Measurements from ENCODE around the gene OGFOD3.
"Not testable (repeated sequence)": the region's sequence is repeated elsewhere in the genome, so short reads cannot be mapped to it uniquely, and the experiment has no call there.

Gene OGFOD3

DNA sequence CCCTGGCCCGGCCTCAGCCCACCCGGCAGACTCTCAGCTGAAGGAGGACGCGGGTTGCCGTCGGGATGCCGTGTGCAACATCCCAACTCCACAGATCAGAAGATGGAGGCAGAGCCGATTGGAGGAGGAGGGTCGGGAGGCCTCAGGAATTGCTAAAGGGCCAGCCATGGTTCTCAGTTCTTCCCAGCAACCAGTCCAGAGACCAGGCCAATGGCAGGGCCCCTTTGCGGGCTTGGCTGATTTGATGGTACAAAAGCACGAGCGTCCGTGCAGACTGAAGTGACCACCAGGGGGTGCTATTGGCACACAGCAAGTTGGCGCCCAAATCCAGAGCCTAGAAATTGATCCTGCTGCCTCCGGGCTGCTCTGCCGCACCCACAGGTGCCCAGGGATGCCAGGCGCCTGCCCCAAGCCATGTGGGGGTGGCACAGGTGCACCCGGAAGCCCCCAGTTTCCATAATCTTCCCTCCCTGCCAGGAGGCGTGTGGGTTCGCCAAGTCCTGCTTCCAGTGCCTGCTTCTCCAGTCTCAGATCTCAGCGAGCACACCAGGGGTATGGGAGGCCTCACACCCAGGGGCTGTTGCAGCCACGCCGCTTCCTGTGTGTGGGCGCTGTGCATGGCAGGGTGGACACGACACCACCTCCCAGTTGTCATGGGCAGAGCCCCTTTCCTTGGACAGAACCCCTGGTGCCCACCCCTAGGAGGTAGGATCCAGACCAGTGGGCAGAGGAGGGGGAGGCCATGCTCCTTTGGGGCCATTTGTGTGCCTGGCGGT is 66.5 kb downstream of the OGFOD3 start:
- peak; percentile 59 for DNase-seq (ENCODE audit: low read depth)

DNA sequence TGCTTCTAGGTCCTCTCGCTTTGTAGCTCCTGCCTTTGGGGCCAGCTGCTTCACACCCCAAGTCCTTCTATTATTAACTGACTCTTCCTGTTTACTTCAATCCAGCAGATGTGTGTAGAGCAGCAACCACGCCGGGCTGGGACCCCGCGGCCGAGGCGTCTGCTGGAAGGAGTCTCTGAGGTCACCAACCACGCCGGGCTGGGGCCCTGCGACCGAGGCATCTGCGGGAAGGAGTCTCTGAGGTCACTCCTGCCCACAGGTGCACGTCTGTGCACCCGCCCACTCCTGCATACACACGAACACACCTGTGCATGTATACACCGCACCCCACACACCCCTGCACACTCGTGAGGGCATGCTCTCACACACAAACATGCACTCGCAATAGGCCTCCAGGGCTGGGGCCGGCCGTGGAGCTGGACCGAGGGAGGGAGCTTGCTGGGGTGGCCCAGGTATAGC is 67.1 kb downstream of the OGFOD3 start:
- no peak for DNase-seq (ENCODE audit: low read depth)

DNA sequence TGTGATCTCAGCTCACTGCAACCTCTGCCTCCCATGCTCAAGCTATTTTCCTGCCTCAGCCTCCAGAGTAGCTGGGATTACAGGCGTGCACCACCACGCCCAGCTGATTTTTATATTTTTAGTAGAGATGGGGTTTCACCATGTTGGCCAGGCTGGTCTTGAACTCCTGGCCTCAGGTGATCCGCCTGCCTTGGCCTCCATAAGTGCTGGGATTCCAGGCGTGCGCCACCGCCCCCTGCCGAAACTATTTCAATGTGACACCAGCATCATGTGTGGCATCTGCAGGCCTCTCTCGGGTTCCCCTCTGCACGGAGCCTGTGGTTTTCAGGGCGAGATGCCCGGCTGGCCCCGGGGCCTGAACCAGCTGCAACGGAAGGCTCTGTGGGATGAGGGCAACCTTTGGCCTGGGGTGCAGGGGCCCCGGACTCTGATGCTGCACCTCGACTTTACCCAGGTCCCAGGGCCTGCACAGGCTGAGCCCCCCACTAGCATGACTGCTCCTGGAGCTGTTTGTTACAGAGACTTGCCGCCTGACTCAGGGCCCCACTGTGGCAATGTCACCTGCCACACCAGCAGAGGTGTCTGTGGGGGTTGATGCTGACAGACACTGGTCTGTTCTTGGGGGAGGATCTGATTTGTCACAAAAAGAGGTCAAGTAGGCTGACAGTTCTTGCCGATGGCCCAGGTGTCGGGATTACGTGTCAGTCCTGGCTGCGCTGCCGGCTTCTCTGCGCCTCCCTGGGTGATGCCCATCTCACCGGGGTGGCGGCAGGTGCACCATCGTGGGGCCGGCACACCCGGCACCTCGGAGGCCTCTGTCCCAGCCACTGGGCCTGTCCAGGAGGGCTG is 68.0 kb downstream of the OGFOD3 start:
- DNase-seq (ENCODE audit: low read depth): no peak

DNA sequence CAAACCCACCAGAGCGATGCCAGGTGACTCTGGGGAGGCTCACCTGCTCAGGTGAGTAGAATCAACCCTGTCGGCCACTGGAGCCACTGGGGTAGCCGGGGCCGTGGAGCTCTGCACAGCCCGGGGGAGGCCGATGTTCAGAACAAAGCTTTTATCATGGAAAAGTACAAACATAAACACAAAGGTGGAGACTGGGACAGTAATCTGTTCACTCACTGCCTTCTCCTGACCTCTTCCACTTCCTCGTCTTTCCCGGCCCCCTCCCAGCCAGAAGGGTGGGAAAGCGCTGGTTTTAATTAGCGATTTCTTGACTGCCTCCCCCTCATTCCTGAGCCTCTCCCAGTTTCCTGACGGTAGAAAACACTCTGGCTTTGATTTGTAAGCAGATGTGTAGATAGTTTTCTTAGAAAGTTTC is 69.1 kb downstream of the OGFOD3 start:
- DNase-seq (ENCODE audit: low read depth): peak; percentile 58

DNA sequence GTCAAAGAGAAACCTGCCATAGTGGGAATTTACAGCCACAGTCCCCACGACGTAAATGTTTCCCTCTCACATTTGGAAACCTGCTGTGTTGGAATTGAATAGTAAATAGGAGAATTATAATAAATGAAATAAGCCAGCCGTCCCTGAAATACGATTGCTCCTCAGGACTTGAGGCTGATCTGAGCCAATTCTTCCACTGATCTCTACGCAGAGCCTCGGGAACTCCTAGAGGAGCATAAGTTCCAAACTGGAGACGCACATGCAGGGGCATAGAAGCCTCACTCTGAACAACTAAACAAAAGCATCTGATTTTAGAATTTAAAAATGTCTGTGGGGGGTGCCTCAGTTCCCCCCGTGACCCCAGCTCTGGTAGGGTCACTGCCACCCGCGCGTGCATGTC is 69.5 kb downstream of the OGFOD3 start:
- no peak for DNase-seq (ENCODE audit: low read depth)

DNA sequence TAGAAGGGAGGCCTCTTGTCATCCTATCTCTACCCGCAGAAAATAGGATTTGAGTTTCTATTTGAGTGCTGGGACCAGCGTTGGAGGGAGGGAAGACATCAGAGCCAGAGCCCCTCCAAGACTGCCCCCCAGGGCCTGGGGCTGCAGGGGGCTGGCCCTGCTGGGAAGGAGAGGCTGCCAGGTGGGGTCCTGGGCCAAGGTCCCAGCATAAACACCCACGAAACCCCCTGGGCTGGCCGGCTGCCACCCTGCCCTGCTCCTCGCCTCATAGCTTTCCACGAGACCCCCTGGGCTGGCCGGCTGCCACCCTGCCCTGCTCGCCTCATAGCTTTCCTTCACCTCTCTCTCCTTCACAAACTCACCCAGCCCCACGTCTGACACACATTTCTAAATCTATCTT is 70.0 kb downstream of the OGFOD3 start:
- DNase-seq (ENCODE audit: low read depth): no peak

DNA sequence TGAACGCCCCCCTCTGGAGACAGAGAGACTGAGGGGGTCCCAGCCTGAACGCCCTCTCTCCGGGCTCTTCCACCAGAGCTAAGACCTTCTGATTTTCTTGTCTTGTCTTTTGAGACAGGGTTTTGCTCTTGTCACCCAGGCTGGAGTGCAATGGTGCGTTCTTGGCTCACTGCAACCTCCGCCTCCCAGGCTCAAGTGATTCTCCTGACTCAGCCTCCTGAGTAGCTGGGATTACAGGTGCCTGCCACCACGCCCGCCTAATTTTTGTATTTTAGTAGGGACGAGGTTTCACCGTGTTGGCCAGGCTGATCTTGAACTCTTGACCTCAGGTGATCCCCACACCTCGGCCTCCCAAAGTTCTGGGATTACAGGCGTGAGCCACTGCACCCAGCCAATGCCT is 70.4 kb downstream of the OGFOD3 start:
- not testable (repeated sequence) for DNase-seq (ENCODE audit: low read depth)

DNA sequence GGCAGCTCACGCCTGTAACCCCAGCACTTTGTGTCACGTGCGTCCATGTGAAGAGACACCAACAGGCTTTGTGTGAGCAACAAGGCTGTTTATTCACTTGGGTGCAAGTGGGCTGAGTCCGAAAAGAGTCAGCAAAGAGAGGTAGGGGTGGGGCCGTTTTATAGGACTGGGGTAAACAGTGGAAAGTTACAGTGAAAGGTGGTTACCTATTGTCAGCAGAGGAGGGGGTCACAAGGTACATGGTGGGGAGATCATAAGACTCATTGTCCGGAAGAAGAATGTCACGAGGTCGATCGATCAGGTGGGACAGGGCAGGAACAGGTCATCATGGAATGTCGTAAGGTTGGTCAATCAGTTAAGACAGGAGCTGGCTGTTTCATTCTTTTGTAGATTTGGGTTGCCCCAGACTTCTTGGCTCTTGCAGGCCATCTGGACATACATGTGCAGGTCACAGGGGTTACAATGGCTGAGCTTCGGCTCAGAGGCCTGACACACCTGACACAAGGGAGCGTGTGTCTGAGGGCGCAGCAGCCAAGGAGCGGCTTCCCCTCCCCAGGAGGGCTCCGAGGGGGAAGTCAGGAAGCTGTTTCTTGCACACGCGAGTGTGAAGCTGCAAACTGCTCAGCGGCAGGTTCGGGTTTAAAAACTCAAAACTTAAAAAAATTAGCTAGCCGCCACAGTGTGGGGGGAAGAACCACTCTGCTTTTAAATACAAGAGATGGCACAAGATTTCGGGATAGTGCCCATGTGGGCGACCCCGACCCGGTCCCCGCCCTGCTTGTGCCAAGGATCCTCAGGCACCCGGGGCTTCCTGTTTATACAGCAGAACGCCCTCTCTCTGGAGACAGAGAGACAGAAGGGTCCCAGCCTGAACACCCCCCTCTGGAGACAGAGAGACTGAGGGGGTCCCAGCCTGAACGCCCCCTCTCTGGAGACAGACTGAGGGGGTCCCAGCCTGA is 71.8 kb downstream of the OGFOD3 start:
- no peak for DNase-seq (ENCODE audit: low read depth)

DNA sequence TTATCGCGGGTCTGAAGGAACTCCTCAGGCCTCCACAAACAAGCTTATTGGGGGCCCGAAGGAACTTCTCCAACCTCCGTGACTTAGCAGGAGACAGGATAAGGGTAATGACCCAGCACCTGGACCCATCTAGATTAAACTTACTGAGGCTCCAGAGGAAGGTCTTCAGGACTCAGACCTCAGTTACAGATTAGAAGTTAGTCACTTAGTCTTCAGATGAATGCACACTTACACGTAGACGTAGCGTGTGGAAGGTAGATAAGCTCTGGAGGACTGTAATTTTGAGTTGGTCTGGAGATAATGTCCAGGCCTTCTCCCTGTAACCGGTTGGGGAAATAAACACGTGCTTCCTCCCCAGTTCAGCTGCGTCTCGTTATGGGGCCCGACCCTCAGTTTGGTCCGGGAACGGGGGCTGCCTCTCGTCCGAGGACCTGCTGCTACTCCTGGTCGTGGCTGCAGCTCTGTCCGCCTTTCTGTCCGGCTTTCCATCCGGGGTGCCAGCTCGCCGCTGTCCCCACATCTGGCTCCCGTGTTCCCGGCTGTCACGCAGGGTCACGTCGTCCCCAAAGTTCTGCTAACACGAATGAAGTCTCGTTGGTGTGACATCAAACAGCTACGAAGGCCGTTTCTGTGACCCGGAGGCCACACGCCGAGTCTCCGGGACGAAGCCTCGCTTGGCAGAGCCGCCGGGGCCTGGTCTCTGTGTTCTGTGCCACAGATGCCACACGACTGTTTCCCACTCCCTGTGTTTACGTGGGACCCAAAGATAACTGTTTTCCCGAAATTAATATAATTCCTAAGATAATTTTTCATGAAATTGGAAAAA is 73.0 kb downstream of the OGFOD3 start:
- no peak for DNase-seq (ENCODE audit: low read depth)

DNA sequence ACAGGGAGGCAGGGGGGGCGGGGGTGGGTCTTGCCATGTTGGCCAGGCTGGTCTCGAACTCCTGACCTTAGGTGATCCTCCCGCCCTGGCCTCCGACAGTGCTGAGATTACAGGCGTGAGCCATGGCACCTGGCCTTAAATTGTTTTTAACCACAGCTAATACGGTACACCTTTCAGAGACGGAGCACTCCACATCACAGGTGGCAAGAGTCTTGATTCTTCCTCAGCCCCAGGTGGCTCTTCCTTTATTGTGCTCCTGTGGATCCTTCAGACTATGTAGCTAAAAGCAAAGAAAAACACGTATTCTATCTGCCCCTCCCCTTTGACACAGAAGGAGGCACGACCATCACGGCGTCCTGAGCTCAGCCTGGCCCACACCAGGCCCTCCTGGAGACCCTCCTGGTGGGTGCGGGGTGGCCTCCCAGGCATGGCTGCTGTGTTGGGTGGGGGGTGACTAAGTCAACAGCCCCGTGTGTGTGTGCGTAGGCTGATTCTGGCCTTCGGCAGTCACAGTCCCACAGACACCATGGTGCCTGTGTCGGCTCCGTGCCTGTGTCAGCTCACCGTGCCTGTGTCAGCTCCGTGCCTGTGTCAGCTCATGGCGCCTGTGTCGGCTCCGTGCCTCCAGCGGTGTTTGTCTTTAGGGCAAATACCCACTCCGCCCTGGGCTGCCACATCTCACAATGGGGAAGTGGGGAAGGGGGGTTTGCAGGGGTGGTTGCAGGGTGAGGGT is 74.0 kb downstream of the OGFOD3 start:
- DNase-seq (ENCODE audit: low read depth): no peak

DNA sequence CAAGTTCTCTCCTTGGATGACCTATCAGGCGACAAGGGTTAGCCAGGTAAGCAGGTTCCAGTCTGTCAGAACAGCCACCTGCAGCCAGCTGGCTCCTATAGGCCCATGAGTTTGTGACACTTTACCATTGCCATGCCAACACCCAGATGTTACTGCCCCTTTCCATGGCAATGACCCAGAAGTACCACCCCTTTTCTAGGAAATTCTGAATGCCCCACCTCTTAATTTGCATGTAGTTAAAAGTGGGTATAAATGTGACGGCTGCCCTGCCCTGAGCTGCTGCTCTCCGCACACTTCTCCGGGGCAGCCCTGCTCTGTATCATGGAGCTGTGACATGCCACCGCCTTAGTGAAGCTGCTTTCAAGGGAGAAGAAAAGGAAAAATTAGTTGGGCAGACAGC is 74.8 kb downstream of the OGFOD3 start:
- no peak for DNase-seq (ENCODE audit: low read depth)

DNA sequence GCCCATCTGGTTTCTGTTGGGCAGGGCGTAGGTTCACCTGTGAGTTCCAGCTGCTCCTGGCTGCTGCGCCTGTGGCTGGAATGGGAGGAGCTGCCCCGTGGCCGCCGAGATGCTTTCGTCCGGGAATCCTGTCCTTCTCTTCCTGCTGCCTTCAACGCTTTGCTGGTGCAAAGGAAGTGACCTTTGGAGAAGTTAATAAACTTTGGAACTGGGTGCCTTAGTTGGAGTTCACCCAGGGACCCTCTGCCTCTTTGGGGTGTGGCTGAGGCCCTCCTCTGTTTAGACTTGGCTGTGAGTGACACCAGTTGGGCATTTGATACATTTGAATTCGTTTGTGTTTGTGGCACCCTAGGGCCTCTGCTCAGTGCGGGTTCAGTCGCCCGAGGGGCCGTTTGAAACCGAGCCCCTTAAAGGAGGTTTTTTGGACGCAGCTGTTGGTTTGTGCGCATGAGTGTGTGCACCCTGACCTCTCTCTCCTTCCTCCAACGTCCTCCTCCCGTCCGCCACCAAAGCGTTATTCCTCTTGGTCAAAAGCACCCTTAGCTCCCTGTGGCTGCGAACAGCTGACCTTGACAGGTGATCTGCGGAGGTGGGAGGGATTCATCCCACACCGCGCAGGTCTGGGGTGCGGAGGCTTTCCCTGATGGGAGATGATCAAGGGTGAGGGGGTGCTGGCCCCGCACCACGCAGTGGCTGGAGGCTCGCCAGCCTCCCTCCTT is 75.9 kb downstream of the OGFOD3 start:
- no peak for DNase-seq (ENCODE audit: low read depth)

DNA sequence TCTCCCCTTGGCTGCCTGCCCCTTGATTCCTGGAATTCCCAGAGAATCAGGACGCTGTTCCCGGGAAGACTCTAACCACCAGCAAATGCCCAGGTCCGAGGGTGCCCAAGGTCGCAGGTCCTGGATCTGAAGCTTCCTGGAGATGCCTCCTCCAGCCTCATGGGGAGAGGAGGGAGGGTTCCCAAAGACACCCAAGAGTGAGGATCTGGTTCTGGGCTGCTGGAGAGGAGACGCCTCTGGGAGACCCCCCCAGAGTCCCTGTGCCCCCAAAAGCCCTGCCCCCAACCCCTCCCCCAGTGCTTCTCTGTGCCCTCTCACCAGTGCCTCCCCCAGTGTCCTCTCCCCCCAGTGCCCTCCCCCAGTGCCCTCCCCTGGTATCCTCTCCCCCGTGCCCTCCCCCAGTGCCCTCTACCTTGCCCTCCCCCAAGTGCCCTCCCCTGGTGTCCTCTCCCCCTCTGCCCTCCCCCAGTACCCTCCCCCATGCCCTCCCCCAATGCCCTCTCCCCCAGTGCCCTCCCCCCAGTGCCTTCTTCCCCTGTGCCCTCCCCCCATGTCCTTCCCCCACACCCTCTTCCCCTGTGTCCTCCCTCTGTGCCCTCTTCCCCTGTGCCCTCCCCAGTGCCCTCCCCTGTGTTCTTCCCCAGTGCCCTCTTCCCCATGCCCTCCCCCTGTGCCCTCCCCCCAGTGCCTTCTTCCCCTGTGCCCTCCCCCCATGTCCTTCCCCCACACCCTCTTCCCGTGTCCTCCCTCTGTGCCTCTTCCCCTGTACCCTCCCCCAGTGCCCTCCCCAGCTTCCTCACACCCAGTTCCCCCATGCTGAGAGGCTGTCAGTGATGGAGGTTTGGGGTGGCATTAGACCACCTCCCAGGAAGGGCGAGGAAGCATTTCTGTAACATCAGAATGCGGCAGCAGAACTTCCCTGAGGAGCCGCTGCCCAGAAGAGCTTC is 78.5 kb downstream of the OGFOD3 start:
- DNase-seq (ENCODE audit: low read depth): no peak

Measured in GM04504 (cell line).